HG02885 (cell line): ENCODE data around the gene FUT2.

Experiments used
- ATAC-seq: cut with Tn5 transposase; IDR thresholded peaks from one replicate; pipeline ENCODE4 v1.9.1; 2021; ENCODE audit warnings: mild to moderate bottlenecking; ENCODE audit not compliant: unreplicated experiment, poor library complexity

FUT2 gene

GRCh38 chr19:48722196-48722708, 26.5 kb downstream of the FUT2 start:
- no peak for ATAC-seq

GRCh38 chr19:48724796-48725753, 29.3 kb downstream of the FUT2 start:
- ATAC-seq, result no peak

GRCh38 chr19:48726556-48726955, 30.8 kb downstream of the FUT2 start:
- no peak for ATAC-seq

- no peak for ATAC-seq
These were observed 33.3 kb downstream of the FUT2 start for GRCh38 chr19:48728911-48729664.

GRCh38 chr19:48731452-48731851, 35.7 kb downstream of the FUT2 start:
- ATAC-seq, result no peak

- ATAC-seq, result no peak
These were observed 38.9 kb downstream of the FUT2 start for GRCh38 chr19:48734625-48735024.

GRCh38 chr19:48735031-48735615, 39.4 kb downstream of the FUT2 start:
- ATAC-seq, result no peak

GRCh38 chr19:48737360-48737998, 41.7 kb downstream of the FUT2 start:
- no peak for ATAC-seq

- ATAC-seq, result peak; percentile 85
These were observed 43.0 kb downstream of the FUT2 start for GRCh38 chr19:48738557-48739403.

GRCh38 chr19:48739404-48740163, 43.8 kb downstream of the FUT2 start:
- no peak for ATAC-seq

- ATAC-seq, result no peak
These were observed 44.6 kb downstream of the FUT2 start, which contains the start of gene RASIP1 for GRCh38 chr19:48740164-48740972. TSS of gene RASIP1 (minus strand) at chr19:48740610. CDS start at chr19:48740282, 328 bp downstream.

GRCh38 chr19:48741129-48741999, 45.6 kb downstream of the FUT2 start:
- no peak for ATAC-seq

GRCh38 chr19:48742096-48742495, 46.3 kb downstream of the FUT2 start:
- ATAC-seq, result no peak

- no peak for ATAC-seq
These were observed 49.6 kb downstream of the FUT2 start for GRCh38 chr19:48745208-48745995.

- ATAC-seq, result no peak
These were observed 50.3 kb downstream of the FUT2 start for GRCh38 chr19:48746110-48746509.
